Tibial artery (tissue), 4 donors: Measurements from ENCODE around the gene ZBTB16.

Experiments
- DNase-seq, 2 donors: peaks; one replicate each; pipeline ENCODE4 v3.0.0-alpha.2; 2019
- H3K27ac ChIP-seq, 2 donors: fragments of 200-600 bp; sonication (generic) in 1 of 2; 1 replicate in 1 of 2; 2 replicates in 1 of 2; pipeline ENCODE4 v1.5.1; 2018 to 2019; ENCODE audit warnings: mild to moderate bottlenecking in 1 of 2
- H3K27me3 ChIP-seq, 2 donors: fragments of 200-600 bp; sonication (generic) in 1 of 2; one replicate each; pipeline versions ENCODE4 v1.5.1 to v1.6.0; 2016 to 2019
- H3K36me3 ChIP-seq, 3 donors: fragments of 200-600 bp; sonication (generic) in 2 of 3; one replicate each; pipeline ENCODE4 v1.5.1; 2016 to 2019; ENCODE audit warnings: mild to moderate bottlenecking in 2 of 3
- H3K4me1 ChIP-seq, 4 donors: fragments of 200-600 bp; sonication (generic) in 2 of 4; 1 replicate in 3 of 4; 2 replicates in 1 of 4; pipeline ENCODE4 v1.5.1; 2016 to 2019
- H3K4me3 ChIP-seq, 2 donors: fragments of 200-600 bp; sonication (generic) in 1 of 2; 1 replicate in 1 of 2; 2 replicates in 1 of 2; pipeline ENCODE4 v1.5.1; 2018 to 2019; ENCODE audit warnings: mild to moderate bottlenecking in 2 of 2
- H3K9me3 ChIP-seq, 3 donors: fragments of 200-600 bp; sonication (generic) in 1 of 3; one replicate each; pipeline ENCODE4 v1.5.1; 2016 to 2019
- intact Hi-C: fragments of 100-400 bp; cut with DNase I; formaldehyde crosslinking; loops from one replicate; pipeline ENCODE4 v1.15.0; 2023; ENCODE audit warnings: low total_unique reads
- TF ChIP-seq, protein P1 (sequence below), 2 experiments: fragments of 200-600 bp in 1 of 2; fragments of 450-650 bp in 1 of 2; IDR thresholded peaks; one replicate each; pipeline ENCODE4 v1.5.1; 2017 to 2019; ENCODE audit warnings: antibody characterized with exemption in 2 of 2, mild to moderate bottlenecking in 1 of 2, moderate library complexity in 1 of 2

Gene ZBTB16

DNA sequence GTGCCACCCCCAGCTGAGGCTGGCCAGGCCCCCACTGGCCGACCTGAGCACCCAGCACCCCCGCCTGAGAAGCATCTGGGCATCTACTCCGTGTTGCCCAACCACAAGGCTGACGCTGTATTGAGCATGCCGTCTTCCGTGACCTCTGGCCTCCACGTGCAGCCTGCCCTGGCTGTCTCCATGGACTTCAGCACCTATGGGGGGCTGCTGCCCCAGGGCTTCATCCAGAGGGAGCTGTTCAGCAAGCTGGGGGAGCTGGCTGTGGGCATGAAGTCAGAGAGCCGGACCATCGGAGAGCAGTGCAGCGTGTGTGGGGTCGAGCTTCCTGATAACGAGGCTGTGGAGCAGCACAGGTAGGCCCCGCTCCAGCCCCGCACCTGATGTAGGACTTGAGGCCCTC, 4.7 kb downstream of the ZBTB16 start:
- intact Hi-C loops: loop anchor here (5.0 kb wide), 2 partner anchors 118 to 193 kb away; no protein-coding TSS in a partner anchor
- H3K4me3 ChIP-seq: peak overlapping the region; percentile 94 to 99
- TF ChIP-seq, protein P1, sequence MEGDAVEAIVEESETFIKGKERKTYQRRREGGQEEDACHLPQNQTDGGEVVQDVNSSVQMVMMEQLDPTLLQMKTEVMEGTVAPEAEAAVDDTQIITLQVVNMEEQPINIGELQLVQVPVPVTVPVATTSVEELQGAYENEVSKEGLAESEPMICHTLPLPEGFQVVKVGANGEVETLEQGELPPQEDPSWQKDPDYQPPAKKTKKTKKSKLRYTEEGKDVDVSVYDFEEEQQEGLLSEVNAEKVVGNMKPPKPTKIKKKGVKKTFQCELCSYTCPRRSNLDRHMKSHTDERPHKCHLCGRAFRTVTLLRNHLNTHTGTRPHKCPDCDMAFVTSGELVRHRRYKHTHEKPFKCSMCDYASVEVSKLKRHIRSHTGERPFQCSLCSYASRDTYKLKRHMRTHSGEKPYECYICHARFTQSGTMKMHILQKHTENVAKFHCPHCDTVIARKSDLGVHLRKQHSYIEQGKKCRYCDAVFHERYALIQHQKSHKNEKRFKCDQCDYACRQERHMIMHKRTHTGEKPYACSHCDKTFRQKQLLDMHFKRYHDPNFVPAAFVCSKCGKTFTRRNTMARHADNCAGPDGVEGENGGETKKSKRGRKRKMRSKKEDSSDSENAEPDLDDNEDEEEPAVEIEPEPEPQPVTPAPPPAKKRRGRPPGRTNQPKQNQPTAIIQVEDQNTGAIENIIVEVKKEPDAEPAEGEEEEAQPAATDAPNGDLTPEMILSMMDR (IDR thresholded peaks at IDR 0.05): no peak
- peaks cover 0 to 70% (median 40%) of the 10 kb centered on the region in 4 donors for H3K4me1 ChIP-seq
- peaks cover 81 to 91% (median 88%) of the 10 kb centered on the region in 3 donors for H3K36me3 ChIP-seq
- H3K27ac ChIP-seq: peak overlapping the region; percentile 97 to 98
- H3K9me3 ChIP-seq: no peaks in the 10 kb centered on the region
- H3K27me3 ChIP-seq: no peaks in the 10 kb centered on the region
- DNase-seq: no peak

DNA sequence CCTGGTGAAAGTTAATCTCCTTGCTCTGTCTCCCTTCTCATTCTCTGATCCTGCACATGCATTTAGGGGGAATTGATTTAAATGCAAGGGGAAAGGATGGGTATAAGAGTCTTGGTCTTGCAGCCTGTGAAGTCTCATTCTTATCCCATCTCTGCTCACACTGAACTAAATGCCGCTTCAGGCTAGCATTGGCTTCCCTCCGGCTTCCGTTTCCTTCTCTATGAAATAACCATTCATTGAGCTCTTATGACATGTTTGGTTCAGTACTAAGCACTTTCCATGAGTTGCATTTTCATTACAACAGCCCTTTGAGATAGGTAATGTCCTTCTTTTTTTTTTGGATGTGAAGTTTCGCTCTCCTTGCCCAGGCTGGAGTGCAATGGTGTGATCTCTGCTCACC, 5.6 kb downstream of the ZBTB16 start:
- H3K4me1 ChIP-seq: peaks cover 0 to 78% (median 45%) of the 10 kb centered on the region in 4 donors
- peak overlapping the region; percentile 97 to 98 for H3K27ac ChIP-seq
- intact Hi-C loops: no loop called here
- TF ChIP-seq, protein P1 (IDR thresholded peaks at IDR 0.05): no peak
- peaks cover 88 to 98% (median 95%) of the 10 kb centered on the region in 3 donors for H3K36me3 ChIP-seq
- H3K4me3 ChIP-seq: peak overlapping the region; percentile 94 to 99
- DNase-seq: no peak
- no peaks in the 10 kb centered on the region for H3K9me3 ChIP-seq
- H3K27me3 ChIP-seq: no peaks in the 10 kb centered on the region

DNA sequence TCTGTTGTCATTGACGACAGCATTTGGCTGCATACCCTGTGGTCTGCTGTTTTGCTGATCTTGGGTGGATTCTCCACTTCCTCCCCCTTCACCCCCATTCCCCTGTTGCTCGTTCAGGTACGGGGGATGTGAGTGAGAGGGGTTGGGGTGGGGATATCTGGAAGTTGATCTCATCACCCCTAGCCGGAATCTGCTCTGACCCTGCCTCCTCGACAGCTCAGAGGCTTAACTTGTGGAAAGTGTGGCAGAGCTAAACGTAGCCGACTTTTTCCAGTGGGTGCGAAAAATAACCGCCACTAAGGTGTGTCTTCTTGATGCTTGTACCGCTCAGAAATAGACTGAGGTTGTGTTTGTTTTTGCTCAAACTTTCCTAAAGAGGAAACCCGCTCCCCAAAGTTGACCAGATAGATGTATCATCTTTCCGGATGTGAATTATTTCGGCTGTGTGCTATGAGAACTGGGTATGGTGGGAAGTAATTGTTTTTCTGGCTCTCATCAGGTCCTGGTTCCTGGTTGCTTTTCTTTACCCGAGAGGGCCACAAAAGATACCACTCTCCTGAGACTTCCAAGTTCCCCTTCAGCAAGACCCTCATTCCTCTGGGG, 6.6 kb downstream of the ZBTB16 start:
- DNase-seq: no peak
- peak overlapping the region; percentile 94 to 99 for H3K4me3 ChIP-seq
- intact Hi-C loops: no loop called here
- H3K4me1 ChIP-seq: peaks cover 0 to 88% (median 54%) of the 10 kb centered on the region in 4 donors
- peaks cover 88 to 98% (median 93%) of the 10 kb centered on the region in 3 donors for H3K36me3 ChIP-seq
- H3K9me3 ChIP-seq: no peaks in the 10 kb centered on the region
- TF ChIP-seq, protein P1 (IDR thresholded peaks at IDR 0.05): no peak
- peak overlapping the region; percentile 97 to 98 for H3K27ac ChIP-seq
- no peaks in the 10 kb centered on the region for H3K27me3 ChIP-seq

DNA sequence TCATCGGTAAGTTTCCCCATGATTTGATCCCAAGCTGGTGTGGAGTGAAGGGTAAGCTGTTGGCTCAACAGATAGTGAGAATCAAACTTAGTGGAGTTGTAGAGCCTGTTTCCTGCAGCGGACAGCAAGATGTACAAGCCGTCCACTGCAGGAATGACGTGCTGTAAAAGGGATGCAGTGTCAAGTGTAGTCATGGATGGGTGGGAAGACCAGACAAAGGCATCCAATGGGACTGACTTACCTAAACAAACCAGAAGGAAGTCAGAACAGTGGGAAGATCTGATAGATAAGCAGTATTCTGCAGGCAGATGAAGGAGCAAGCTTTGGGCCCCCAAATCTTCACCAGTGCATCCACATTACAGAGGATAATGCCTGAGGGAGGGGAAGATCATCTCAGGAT, 8.8 kb downstream of the ZBTB16 start:
- peak overlapping the region; percentile 94 to 99 for H3K4me3 ChIP-seq
- DNase-seq: no peak
- peaks cover 0 to 99% (median 65%) of the 10 kb centered on the region in 4 donors for H3K4me1 ChIP-seq
- H3K9me3 ChIP-seq: no peaks in the 10 kb centered on the region
- H3K36me3 ChIP-seq: peaks cover 90 to 96% (median 96%) of the 10 kb centered on the region in 3 donors
- no peaks in the 10 kb centered on the region for H3K27me3 ChIP-seq
- TF ChIP-seq, protein P1 (IDR thresholded peaks at IDR 0.05): no peak
- peak overlapping the region; percentile 97 to 98 for H3K27ac ChIP-seq
- intact Hi-C loops: no loop called here

DNA sequence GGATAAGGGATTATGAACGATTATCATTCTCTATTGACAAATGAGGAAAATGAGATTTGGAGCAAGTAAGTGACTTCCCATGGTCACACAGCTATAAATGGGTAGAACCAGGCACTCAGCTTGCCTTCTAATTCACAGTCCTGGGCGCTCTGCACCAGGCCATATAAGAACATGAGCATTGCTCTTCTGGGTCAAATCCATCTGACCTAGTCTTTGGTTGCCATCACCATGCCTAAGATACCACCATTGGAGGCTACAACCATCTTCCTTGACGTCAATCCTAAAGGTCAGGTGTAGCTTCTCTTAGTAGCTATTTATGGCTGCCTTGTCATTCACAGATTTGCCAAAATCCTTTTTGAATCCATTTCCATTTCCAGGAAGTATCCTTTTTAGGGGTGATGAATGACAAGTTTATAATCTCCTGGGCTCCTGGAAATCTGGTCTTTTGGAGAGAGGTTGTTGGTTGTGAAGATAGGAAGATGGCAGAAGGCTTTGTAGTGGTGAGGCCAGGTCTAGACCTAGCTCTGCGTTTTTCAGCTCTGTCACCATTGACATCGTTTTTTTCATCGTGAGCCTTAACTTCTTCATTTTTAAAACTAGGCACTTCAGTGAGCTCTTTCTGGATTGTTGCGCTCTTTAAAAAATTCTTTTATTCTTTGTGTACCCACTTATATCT, 11.1 kb downstream of the ZBTB16 start:
- H3K9me3 ChIP-seq: no peaks in the 10 kb centered on the region
- peaks cover 90 to 96% (median 96%) of the 10 kb centered on the region in 3 donors for H3K36me3 ChIP-seq
- H3K27ac ChIP-seq: peak overlapping the region; percentile 73 to 78
- intact Hi-C loops: no loop called here
- no peak for DNase-seq
- H3K4me1 ChIP-seq: peaks cover 0 to 99% (median 70%) of the 10 kb centered on the region in 4 donors
- no peaks in the 10 kb centered on the region for H3K27me3 ChIP-seq
- TF ChIP-seq, protein P1 (IDR thresholded peaks at IDR 0.05): no peak
- peak overlapping the region; percentile 40 to 51 for H3K4me3 ChIP-seq
